ENCODE results near the gene DAGLB.

The DAGLB gene

GRCh38 chr7:6477318-6477660 is 29.5 kb upstream of the DAGLB start:
- TF ChIP-seq CTCF (IDR thresholded peaks at IDR 0.05): no peak

GRCh38 chr7:6476596-6477317 is 29.0 kb upstream of the DAGLB start:
- TF ChIP-seq CTCF (IDR thresholded peaks at IDR 0.05): no peak

DNA sequence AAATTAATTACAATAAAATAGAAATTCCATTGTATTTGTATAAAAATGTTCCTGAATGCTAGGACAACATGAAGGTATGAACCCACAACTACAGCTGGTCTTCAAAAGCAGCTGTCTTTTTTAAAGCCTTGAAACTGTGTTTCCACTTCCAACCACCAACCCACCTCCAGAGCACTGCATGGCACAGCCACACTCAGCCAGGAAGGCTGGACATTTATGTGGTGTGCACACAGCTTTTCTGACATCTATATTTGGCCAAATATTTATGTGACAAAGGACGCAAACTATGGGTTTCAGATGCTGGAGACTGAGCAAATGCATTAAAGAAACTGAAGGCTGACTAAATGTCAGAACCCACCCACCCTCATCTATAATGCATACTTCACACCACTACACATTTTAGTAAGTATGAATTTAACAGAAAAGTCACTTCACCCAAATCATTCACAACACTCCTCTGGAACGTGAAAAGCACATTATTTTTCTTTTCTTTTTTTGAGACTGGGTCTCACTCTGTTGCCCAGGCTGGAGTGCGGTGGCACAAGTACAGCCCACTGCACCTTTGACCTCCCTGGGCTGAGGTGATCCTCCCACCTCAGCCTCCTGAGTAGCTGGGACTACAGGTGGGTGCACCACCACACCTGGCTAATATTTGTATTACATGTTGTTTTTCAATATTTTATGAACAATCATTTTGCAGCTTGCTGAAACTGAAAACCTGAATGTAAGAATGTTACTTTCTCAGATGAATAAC is 27.9 kb upstream of the DAGLB start:
- TF ChIP-seq CTCF (IDR thresholded peaks at IDR 0.05): no peak

DNA sequence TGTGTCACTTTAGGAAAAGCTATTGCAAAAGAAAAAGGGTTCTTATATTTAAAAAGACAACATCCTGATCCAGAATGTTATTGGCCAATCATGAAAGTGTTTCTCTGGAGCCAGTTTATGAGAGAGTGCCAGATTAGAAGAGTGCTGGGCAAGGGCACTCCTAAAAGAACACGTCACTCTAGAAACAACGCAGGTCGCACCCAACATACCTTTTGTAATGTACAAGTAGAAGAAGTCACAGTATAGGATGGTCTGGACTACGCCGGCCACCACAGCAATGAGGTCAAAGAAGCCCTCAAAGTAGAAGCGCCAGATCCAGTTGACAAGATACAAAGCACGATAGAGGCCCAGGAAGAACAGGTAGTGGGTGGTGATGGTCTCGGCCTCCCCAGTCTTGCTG is 18.1 kb upstream of the DAGLB start:
- TF ChIP-seq CTCF (IDR thresholded peaks at IDR 0.05): no peak

GRCh38 chr7:6461946-6462550 is 14.3 kb upstream of the DAGLB start:
- no peak for TF ChIP-seq CTCF (IDR thresholded peaks at IDR 0.05)

GRCh38 chr7:6460990-6461584 is 13.3 kb upstream of the DAGLB start:
- TF ChIP-seq CTCF (IDR thresholded peaks at IDR 0.05): no peak

- TF ChIP-seq CTCF (IDR thresholded peaks at IDR 0.05): no peak
Observed at GRCh38 chr7:6460303-6460702, 12.5 kb upstream of the DAGLB start.
